Stomach (tissue), 9 donors: Measurements from ENCODE around the gene TIGD4. TPM values are rescaled to one million over a fixed set of nuclear protein-coding genes. Genes with fewer than 3 reads are reported as not detected.
A peak's percentile ranks its signal among the peaks of the same experiment; 100 is the strongest.

Source experiments
- DNase-seq, 2 donors: peaks; one replicate each; pipeline versions ENCODE4 v3.0.0 to v3.0.0-alpha.2; 2013 to 2019
- H3K27ac ChIP-seq, 5 donors: fragments of 200-600 bp in 4 of 5; sonication (generic) in 4 of 5; one replicate each; pipeline ENCODE4 v1.5.1; 2013 to 2019; ENCODE audit warnings: mild to moderate bottlenecking in 1 of 5, moderate library complexity in 1 of 5
- H3K27me3 ChIP-seq, 3 donors: fragments of 200-600 bp; sonication (generic); one replicate each; pipeline ENCODE4 v1.5.1; 2017 to 2019; ENCODE audit warnings: mixed run types in 1 of 3
- H3K36me3 ChIP-seq, 4 donors: fragments of 200-600 bp; sonication (generic); 1 replicate in 3 of 4; 2 replicates in 1 of 4; pipeline ENCODE4 v1.5.1; 2016 to 2019
- H3K4me1 ChIP-seq, 4 donors: fragments of 200-600 bp; sonication (generic); one replicate each; pipeline ENCODE4 v1.5.1; 2016 to 2019
- H3K4me3 ChIP-seq, 4 donors: fragments of 200-600 bp; sonication (generic) in 3 of 4; one replicate each; pipeline ENCODE4 v1.5.1; 2016 to 2019; ENCODE audit warnings: mild to moderate bottlenecking in 1 of 4
- H3K9me3 ChIP-seq, 4 donors: fragments of 200-600 bp; sonication (generic); one replicate each; pipeline ENCODE4 v1.5.1; 2016 to 2019
- CTCF ChIP-seq, 7 experiments: fragments of 450-650 bp in 4 of 7; fragments of 200-600 bp in 3 of 7; sonication (generic) in 3 of 7; IDR thresholded peaks; one replicate each; pipeline ENCODE4 v1.5.1; 2016 to 2019; ENCODE audit warnings: antibody characterized with exemption in 7 of 7, control low read depth in 2 of 7, mild to moderate bottlenecking in 1 of 7
- EP300 ChIP-seq: sonication (generic); formaldehyde crosslinking; IDR thresholded peaks from one replicate; pipeline ENCODE4 v1.6.1; 2017; ENCODE audit warnings: antibody characterized with exemption
- POLR2A ChIP-seq, 4 donors: fragments of 450-650 bp; IDR thresholded peaks; one replicate each; pipeline ENCODE4 v1.6.1; 2016; ENCODE audit warnings: antibody characterized with exemption in 4 of 4, control low read depth in 2 of 4, mild to moderate bottlenecking in 1 of 4, moderate library complexity in 1 of 4
- POLR2AphosphoS5 ChIP-seq, 3 donors: sonication (generic); formaldehyde crosslinking; IDR thresholded peaks; one replicate each; pipeline ENCODE4 v1.6.1; 2016; ENCODE audit warnings: antibody characterized with exemption in 3 of 3
- WGBS, 5 donors: extraction: QIAGEN DNeasy Blood & Tissue Kit in 3 of 5; methylation state at CpG; one replicate each; pipeline versions ENCODE4 v1.1.5 to v1.1.7; 2013 to 2018; 5-methylcytosine and 5-hydroxymethylcytosine counted together
- intact Hi-C: fragments of 100-400 bp; cut with DNase I; formaldehyde crosslinking; loops from one replicate; pipeline ENCODE4 v1.15.1; 2023; ENCODE audit warnings: low total_unique reads
- polyA plus RNA-seq, 3 donors: library from polyadenylated mRNA; stranded (reverse); fragments of 200-250 nt; gene quantifications; one replicate each; pipeline ENCODE4 v1.2.3, GENCODE V29; 2013
- total RNA-seq, 5 donors: library from RNA; depleted of rRNA; stranded (reverse); fragments of >200 nt; gene quantifications; one replicate each; pipeline versions ENCODE4 v1.1.0 to v1.2.3, GENCODE V29; 2014 to 2016
- donor health status: healthy with polysubstance abuse.
- donor health status: Bipolar disorder and iron deficiency.
- donor health status: healthy.

TIGD4 gene
- total and polyA plus RNA-seq, 8 donors: 0.20 to 4.1 (median 0.72) TPM; not detected in 4

- no peak overlapping the region for H3K4me3 ChIP-seq
- no peaks in the 10 kb centered on the region for H3K27me3 ChIP-seq
- peaks cover 0 to 28% (median 14%) of the 10 kb centered on the region in 4 donors for H3K4me1 ChIP-seq
- no peaks in the 10 kb centered on the region for H3K36me3 ChIP-seq
- TF ChIP-seq POLR2AphosphoS5 (IDR thresholded peaks at IDR 0.05) (no peak), CTCF (IDR thresholded peaks at IDR 0.05) (no peak), POLR2A (IDR thresholded peaks at IDR 0.05) (no peak), EP300 (no peak)
- WGBS, 5 donors: 58 to 61% (median 59%) methylated on average over 2 of the region's 2 CpGs
- intact Hi-C loops: no loop called here
- DNase-seq: peak in 1 of 2 donors; percentile 17
- no peaks in the 10 kb centered on the region for H3K9me3 ChIP-seq
- peak overlapping the region in 1 of 5 donors; percentile 44 for H3K27ac ChIP-seq
These were observed 26.3 kb upstream of the TIGD4 start for GRCh38 chr4:152805818-152806217.

- H3K9me3 ChIP-seq: no peaks in the 10 kb centered on the region
- intact Hi-C loops: no loop called here
- TF ChIP-seq POLR2AphosphoS5 (IDR thresholded peaks at IDR 0.05): no peak
- TF ChIP-seq EP300: no peak
- no peak for TF ChIP-seq POLR2A (IDR thresholded peaks at IDR 0.05)
- no peak for TF ChIP-seq CTCF (IDR thresholded peaks at IDR 0.05)
- no peak for DNase-seq
- peak overlapping the region in 1 of 5 donors; percentile 44 for H3K27ac ChIP-seq
- H3K4me3 ChIP-seq: no peak overlapping the region
- no peaks in the 10 kb centered on the region for H3K27me3 ChIP-seq
- H3K4me1 ChIP-seq: peaks cover 0 to 25% (median 11%) of the 10 kb centered on the region in 4 donors
- WGBS, 5 donors: 90 to 93% (median 91%) methylated on average over 2 of the region's 2 CpGs
- H3K36me3 ChIP-seq: no peaks in the 10 kb centered on the region
These were observed 25.6 kb upstream of the TIGD4 start for GRCh38 chr4:152805071-152805650.

- no peak for DNase-seq
- no peaks in the 10 kb centered on the region for H3K27me3 ChIP-seq
- no peaks in the 10 kb centered on the region for H3K36me3 ChIP-seq
- TF ChIP-seq EP300 (no peak), POLR2A (IDR thresholded peaks at IDR 0.05) (no peak), POLR2AphosphoS5 (IDR thresholded peaks at IDR 0.05) (no peak), CTCF (IDR thresholded peaks at IDR 0.05) (no peak)
- H3K27ac ChIP-seq: no peak overlapping the region
- no peaks in the 10 kb centered on the region for H3K9me3 ChIP-seq
- intact Hi-C loops: no loop called here
- H3K4me3 ChIP-seq: no peak overlapping the region
- H3K4me1 ChIP-seq: peaks cover 0 to 33% (median 11%) of the 10 kb centered on the region in 4 donors
- WGBS, 5 donors: 88 to 97% (median 93%) methylated on average over 1 of the region's 1 CpG
These were observed 24.0 kb upstream of the TIGD4 start for GRCh38 chr4:152803541-152803940.

- no peaks in the 10 kb centered on the region for H3K9me3 ChIP-seq
- H3K4me1 ChIP-seq: peaks cover 0 to 23% (median 0%) of the 10 kb centered on the region in 4 donors
- intact Hi-C loops: no loop called here
- H3K27ac ChIP-seq: no peak overlapping the region
- TF ChIP-seq POLR2A (IDR thresholded peaks at IDR 0.05) (no peak), CTCF (IDR thresholded peaks at IDR 0.05) (no peak), EP300 (no peak), POLR2AphosphoS5 (IDR thresholded peaks at IDR 0.05) (no peak)
- 96 to 100% (median 97%) methylated on average over 3 of the region's 3 CpGs for WGBS, 5 donors
- H3K4me3 ChIP-seq: no peak overlapping the region
- no peaks in the 10 kb centered on the region for H3K27me3 ChIP-seq
- no peak for DNase-seq
- H3K36me3 ChIP-seq: no peaks in the 10 kb centered on the region
These were observed 16.4 kb upstream of the TIGD4 start for GRCh38 chr4:152795891-152796290.
